Transverse colon (tissue), 4 donors: ENCODE data around the gene ERG. TPM values are rescaled to one million over a fixed set of nuclear protein-coding genes. Genes with fewer than 3 reads are reported as not detected.

ENCODE experiments used
- DNase-seq: peaks from one replicate; pipeline ENCODE4 v3.0.0-alpha.2; 2019
- H3K27ac ChIP-seq, 4 donors: fragments of 200-600 bp; sonication (generic); 2 replicates each; pipeline ENCODE4 v1.5.1; 2016 to 2018; ENCODE audit warnings: inconsistent platforms in 4 of 4
- H3K27me3 ChIP-seq: fragments of 200-600 bp; sonication (generic); 2 replicates; pipeline ENCODE4 v1.5.1; 2017; ENCODE audit warnings: inconsistent platforms
- H3K36me3 ChIP-seq, 4 donors: fragments of 200-600 bp; sonication (generic); 2 replicates each; pipeline ENCODE4 v1.5.1; 2017 to 2019; ENCODE audit warnings: inconsistent platforms in 4 of 4
- H3K4me1 ChIP-seq, 4 donors: fragments of 200-600 bp; sonication (generic); 2 replicates each; pipeline ENCODE4 v1.5.1; 2017 to 2020; ENCODE audit warnings: inconsistent platforms in 4 of 4
- H3K4me3 ChIP-seq, 4 donors: fragments of 200-600 bp; sonication (generic); 1 replicate in 1 of 4; 2 replicates in 3 of 4; pipeline versions ENCODE4 v1.5.1 to v1.6.1; 2017 to 2019; ENCODE audit warnings: inconsistent platforms in 4 of 4
- H3K9me3 ChIP-seq, 2 donors: fragments of 200-600 bp; sonication (generic); 2 replicates each; pipeline ENCODE4 v1.5.1; 2017 to 2019; ENCODE audit warnings: inconsistent platforms in 2 of 2
- EP300 ChIP-seq: sonication (generic); formaldehyde crosslinking; IDR thresholded peaks from one replicate; pipeline ENCODE4 v1.6.1; 2017; ENCODE audit warnings: antibody characterized with exemption, low read depth
- POLR2A ChIP-seq: fragments of 450-650 bp; IDR thresholded peaks from one replicate; pipeline ENCODE4 v1.6.1; 2016; ENCODE audit warnings: antibody characterized with exemption, mild to moderate bottlenecking, moderate library complexity
- POLR2AphosphoS5 ChIP-seq, 3 donors: sonication (generic); formaldehyde crosslinking; IDR thresholded peaks; one replicate each; pipeline ENCODE4 v1.6.1; 2016; ENCODE audit warnings: antibody characterized with exemption in 3 of 3
- WGBS, 2 donors: methylation state at CpG; one replicate each; pipeline ENCODE4 v1.1.5; 2018; ENCODE audit warnings: low coverage in 1 of 2; 5-methylcytosine and 5-hydroxymethylcytosine counted together
- in situ Hi-C, 4 donors: fragments of 200-750 bp; cut with MboI; loops; one replicate each; pipeline versions ENCODE4 v1.15.0 to v1.15.1; 2017; ENCODE audit warnings: low sequenced_read_pairs in 3 of 4, low pct_ligation_motif_present in 1 of 4, low pct_unique_long_range_greater_than_20kb in 1 of 4
- intact Hi-C: fragments of 100-400 bp; cut with DNase I; formaldehyde crosslinking; loops from one replicate; pipeline ENCODE4 v1.15.1; 2023; ENCODE audit warnings: low total_unique reads
- total RNA-seq, 4 donors: library from RNA; depleted of rRNA; stranded (reverse); fragments of >200 nt; gene quantifications; one replicate each; pipeline ENCODE4 v1.1.0, GENCODE V29; 2016
- TF ChIP-seq, protein P1 (sequence below), 5 experiments: fragments of 200-600 bp in 3 of 5; fragments of 450-650 bp in 2 of 5; sonication (generic) in 3 of 5; IDR thresholded peaks; 1 replicate in 2 of 5; 2 replicates in 3 of 5; pipeline ENCODE4 v1.5.1; 2016 to 2017; ENCODE audit warnings: antibody characterized with exemption in 5 of 5, inconsistent platforms in 3 of 5, mild to moderate bottlenecking in 2 of 5, moderate library complexity in 1 of 5

The ERG gene
- total RNA-seq, 4 donors from 2014 or later: 1.5 to 8.6 (median 3.7) TPM

- Histone ChIP-seq H3K4me3 (no peak overlapping the region), H3K27ac (no peak overlapping the region), H3K4me1 (peaks cover 0 to 14% (median 7%) of the 10 kb centered on the region in 4 donors), H3K9me3 (no peaks in the 10 kb centered on the region), H3K27me3 (no peaks in the 10 kb centered on the region), H3K36me3 (no peaks in the 10 kb centered on the region)
- WGBS, 2 donors: 82 to 83% methylated on average over 1 of the region's 1 CpG
- intact Hi-C loops (no loop called here), in situ Hi-C loops (no loop called here)
- TF ChIP-seq POLR2A: no peak
- no peak for TF ChIP-seq POLR2AphosphoS5 (IDR thresholded peaks at IDR 0.05)
- TF ChIP-seq EP300: no peak
- TF ChIP-seq, protein P1, sequence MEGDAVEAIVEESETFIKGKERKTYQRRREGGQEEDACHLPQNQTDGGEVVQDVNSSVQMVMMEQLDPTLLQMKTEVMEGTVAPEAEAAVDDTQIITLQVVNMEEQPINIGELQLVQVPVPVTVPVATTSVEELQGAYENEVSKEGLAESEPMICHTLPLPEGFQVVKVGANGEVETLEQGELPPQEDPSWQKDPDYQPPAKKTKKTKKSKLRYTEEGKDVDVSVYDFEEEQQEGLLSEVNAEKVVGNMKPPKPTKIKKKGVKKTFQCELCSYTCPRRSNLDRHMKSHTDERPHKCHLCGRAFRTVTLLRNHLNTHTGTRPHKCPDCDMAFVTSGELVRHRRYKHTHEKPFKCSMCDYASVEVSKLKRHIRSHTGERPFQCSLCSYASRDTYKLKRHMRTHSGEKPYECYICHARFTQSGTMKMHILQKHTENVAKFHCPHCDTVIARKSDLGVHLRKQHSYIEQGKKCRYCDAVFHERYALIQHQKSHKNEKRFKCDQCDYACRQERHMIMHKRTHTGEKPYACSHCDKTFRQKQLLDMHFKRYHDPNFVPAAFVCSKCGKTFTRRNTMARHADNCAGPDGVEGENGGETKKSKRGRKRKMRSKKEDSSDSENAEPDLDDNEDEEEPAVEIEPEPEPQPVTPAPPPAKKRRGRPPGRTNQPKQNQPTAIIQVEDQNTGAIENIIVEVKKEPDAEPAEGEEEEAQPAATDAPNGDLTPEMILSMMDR (IDR thresholded peaks at IDR 0.05): no peak
- DNase-seq: no peak
Observed at GRCh38 chr21:38410466-38410865, 87.8 kb downstream of the ERG start.

GRCh38 chr21:38409907-38410306 is 88.4 kb downstream of the ERG start:
- peaks cover 0 to 14% (median 7%) of the 10 kb centered on the region in 4 donors for H3K4me1 ChIP-seq
- DNase-seq: no peak
- no peak overlapping the region for H3K27ac ChIP-seq
- no peak overlapping the region for H3K4me3 ChIP-seq
- TF ChIP-seq EP300: no peak
- TF ChIP-seq, protein P1 (IDR thresholded peaks at IDR 0.05): no peak
- TF ChIP-seq POLR2A: no peak
- TF ChIP-seq POLR2AphosphoS5 (IDR thresholded peaks at IDR 0.05): no peak
- WGBS, 2 donors: 70 to 73% methylated on average over 3 of the region's 3 CpGs
- in situ Hi-C loops: no loop called here
- H3K9me3 ChIP-seq: no peaks in the 10 kb centered on the region
- H3K27me3 ChIP-seq: no peaks in the 10 kb centered on the region
- intact Hi-C loops: no loop called here
- no peaks in the 10 kb centered on the region for H3K36me3 ChIP-seq

DNA sequence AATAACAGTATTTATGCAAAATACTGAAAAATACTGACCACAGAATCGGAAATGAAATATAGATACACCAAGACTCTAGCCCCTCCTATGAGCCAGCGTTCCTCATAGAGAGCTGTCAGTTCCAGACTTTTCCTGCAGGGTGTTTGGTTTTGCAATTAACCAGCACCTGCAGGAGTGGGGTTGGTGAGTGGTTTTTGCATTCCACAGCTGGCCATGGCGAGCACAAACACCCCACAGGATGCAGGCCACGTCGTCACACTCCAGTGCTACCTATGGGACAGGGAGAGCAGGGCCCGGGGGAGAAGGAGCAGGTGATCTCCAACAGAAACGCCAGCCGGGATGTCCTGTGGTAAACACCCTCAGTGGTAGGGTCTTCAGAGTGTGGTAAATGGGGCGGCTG is 94.1 kb downstream of the ERG start:
- TF ChIP-seq POLR2A (no peak), POLR2AphosphoS5 (IDR thresholded peaks at IDR 0.05) (no peak)
- no peaks in the 10 kb centered on the region for H3K27me3 ChIP-seq
- no peak overlapping the region for H3K27ac ChIP-seq
- H3K4me3 ChIP-seq: no peak overlapping the region
- H3K36me3 ChIP-seq: no peaks in the 10 kb centered on the region
- intact Hi-C loops: no loop called here
- DNase-seq: no peak
- in situ Hi-C loops: no loop called here
- no peaks in the 10 kb centered on the region for H3K9me3 ChIP-seq
- no peaks in the 10 kb centered on the region for H3K4me1 ChIP-seq
- WGBS, 2 donors: 56 to 57% methylated on average over 1 to 8 of the region's 9 CpGs

GRCh38 chr21:38402795-38403194 is 95.5 kb downstream of the ERG start:
- in situ Hi-C loops: no loop called here
- no peak overlapping the region for H3K4me3 ChIP-seq

More at GRCh38 chr21:38402795-38403194, 95.5 kb downstream of the ERG start:
- Histone ChIP-seq H3K9me3 (no peaks in the 10 kb centered on the region), H3K27me3 (no peaks in the 10 kb centered on the region), H3K36me3 (no peaks in the 10 kb centered on the region), H3K27ac (no peak overlapping the region), H3K4me1 (no peaks in the 10 kb centered on the region)
- TF ChIP-seq, protein P1 (IDR thresholded peaks at IDR 0.05): no peak
- no peak for TF ChIP-seq EP300
- TF ChIP-seq POLR2AphosphoS5 (IDR thresholded peaks at IDR 0.05): no peak
- TF ChIP-seq POLR2A: no peak
- intact Hi-C loops: no loop called here
- no peak for DNase-seq
- WGBS, 2 donors: 68 to 83% methylated on average over 6 of the region's 6 CpGs
